Stimulated activated CD4-positive, alpha-beta T cell treated with anti-CD3 and anti-CD28 coated beads, Interleukin-12 subunit alpha, Interleukin-12 subunit beta, amount 100 ng/mL, for 4 hours (primary cell): ENCODE measurements around the gene TRIO.

Experiments
- DNase-seq: peaks from one replicate; pipeline ENCODE4 v3.0.0-alpha.2; 2020

The TRIO gene

DNA sequence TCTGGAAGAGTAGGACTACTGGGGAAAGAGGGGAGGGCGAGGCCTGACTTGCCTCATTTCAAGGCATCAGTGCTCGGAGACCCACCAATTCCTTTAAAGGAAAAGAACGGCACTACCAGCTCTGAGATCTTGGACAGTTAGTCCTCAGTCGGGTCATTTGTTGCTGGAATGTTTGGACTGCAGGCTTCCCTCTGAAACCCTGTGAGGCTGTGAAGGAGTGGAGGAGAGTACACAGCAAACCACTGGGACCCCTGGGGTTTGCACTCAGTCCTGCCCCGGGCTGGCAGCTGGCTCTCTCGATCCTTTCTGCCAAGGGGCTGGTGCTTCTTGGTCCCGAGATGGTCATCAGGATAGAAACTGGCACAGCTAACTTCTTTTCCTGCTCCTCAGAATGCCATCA is 194.5 kb downstream of the TRIO start:
- DNase-seq: no peak

DNA sequence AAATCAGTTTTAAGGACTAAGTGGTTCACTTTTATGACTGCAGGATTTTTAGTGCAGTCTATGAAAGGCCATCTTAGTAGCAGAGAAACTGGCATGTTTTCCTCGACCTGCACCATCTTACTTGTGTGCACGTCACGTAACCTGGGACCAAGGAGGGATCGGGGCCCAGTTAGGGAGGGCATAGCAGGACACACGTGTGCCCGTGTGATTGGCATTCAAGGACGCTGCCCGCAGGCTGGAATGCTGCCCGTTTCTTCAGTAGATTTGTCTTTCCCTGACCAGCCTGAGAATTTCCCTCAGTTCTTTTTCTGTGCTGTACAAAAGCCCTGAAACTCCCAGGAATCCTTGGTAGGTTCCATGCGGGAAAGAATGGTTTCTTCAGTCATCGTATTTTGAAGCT is 196.3 kb downstream of the TRIO start:
- DNase-seq: no peak

DNA sequence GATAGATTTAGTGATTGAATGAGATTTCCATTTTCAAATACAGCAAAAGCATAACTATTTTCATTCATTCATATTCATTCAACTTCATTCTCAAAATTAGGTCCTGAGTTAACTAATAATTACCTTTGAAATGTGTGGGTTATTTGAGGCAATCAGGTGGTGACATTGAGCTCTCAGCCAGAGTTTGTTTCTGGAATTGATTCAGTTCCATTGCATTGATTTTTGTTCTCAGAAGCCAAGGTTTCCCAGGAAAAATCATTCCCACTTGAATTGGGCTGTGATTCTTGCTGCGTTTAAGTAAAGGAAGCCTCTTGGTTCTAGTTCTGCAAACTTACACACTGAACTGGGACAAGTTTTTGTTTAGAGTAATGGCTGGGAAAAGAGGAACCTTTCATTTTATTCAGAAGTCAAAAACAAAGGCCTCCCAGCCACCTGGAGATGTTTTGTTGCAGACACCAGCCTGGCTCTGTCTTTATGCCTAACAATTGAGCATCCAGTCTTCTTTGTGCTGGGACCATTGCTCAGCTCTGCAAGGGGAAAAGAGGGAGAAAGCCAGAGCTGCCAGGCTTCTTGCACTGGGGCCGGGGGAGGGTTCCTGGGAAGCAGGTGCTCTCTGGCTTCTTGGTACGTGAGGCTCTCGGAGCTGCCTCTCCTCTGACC is 198.6 kb downstream of the TRIO start:
- DNase-seq: no peak

DNA sequence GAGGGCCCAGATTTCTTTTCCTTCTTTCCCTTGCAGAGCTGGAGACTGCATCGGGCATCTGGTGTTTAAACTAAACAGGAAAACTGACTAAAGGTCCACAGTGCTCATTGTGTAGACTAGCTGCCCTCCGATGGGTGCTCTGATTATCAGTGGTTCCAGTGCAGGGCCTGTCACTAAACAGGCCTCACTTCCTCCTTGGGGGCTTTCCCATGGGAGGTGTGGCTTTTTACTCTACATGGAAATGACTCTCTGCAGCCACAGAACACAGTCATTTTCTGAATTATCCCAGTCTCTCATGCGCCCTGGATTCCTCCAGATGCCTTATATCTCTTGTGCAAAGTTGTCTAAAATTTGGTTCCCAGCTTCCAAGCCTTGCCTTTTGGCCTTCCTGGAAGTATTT is 199.2 kb downstream of the TRIO start:
- no peak for DNase-seq

DNA sequence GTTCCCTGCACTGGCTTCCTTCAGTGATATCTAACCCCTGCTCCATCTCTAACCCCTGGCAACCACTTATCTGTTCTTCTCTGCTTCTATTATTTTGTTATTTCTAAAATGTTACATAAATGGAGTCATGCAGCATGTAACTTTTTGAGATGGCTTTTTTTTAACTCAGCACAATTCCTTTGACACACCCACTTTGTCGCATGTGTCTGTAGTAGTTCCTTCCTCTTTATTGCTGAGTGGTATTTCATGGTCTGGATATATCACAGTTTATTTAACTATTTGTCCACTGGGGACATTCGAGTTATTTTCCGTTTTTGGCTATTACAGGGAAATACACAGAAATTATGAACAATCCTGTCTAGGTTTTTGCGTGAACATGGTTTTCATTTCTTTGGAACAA is 200.2 kb downstream of the TRIO start:
- no peak for DNase-seq

DNA sequence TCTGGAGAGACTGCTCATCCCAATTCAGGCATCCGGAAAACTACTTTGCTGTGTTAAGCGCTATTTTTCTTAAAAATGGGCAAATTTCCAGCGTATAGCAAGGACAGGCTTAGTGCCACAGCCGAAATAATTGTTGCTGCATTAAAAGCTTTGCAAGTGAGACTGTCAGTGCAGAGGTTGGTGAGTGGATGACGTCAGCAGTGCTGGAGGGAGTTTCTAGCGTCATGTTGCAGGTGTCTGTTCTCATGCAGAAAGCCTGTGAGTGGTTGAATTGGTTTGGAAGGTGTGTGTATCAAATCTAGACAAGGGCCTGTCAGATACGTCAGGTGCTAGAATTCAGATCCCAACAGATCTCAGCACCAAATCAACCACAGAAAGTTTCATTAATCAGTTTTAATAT is 204.4 kb downstream of the TRIO start:
- no peak for DNase-seq

DNA sequence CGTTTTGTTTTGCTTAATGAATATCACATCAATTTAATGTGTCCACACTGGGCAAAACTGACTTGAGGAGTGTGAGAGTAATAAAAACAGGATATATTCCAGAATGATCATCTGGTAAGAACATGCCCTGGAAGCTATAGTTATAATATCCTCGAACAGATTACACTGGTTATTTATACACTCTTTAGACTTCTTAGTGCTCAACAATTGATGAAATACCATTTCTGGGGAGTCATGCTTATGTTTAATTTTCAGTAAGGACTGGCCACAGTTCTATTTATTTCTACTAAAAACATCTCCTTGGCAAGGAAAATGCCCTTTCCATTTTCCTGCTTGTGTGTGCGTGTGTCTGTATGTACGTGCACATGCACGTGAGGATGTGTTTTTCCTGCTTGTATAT is 205.0 kb downstream of the TRIO start:
- no peak for DNase-seq

DNA sequence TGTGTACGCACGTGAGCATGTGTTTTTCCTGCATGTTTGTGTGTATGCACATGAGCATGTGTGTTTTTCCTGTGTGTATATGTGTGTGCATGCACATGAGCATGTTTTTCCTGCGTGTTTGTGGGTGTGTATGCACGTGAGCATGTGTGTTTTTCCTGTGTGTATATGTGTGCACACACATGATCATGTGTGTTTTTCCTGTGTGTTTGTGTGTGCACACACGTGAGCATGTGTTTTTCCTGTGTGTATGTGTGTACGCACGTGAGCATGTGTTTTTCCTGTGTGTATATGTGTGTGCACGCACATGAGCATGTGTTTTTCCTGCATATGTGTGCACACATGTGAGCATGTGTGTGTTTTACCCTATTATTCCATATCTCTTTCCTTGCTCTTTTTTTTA is 205.9 kb downstream of the TRIO start:
- DNase-seq: no peak

DNA sequence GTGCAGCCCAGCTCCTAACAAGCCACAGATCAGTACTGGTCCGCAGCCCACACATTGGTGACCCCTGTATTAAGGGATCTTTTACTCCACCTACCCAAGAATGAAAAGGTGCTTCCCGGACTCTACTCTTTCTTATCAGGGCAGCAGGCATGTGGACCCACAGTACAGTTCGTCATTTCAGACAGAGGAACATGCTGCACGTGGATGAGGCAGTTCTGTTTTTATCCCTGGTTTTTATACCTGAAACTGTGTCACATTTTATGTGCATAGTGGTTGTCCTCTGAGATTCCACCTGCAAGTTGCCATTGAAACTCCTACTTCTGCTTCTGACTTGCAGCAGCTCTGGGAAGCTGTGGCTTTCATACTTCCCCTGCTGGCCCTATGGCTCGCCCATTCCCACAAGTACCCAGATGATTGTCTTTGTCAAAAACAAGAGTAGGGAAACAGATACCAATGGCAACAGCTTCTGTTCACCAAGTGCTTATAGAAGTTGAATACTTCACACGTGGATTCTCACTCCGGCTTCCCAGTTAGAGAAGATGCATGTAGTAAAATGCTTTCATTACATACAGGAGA is 208.0 kb downstream of the TRIO start:
- no peak for DNase-seq

DNA sequence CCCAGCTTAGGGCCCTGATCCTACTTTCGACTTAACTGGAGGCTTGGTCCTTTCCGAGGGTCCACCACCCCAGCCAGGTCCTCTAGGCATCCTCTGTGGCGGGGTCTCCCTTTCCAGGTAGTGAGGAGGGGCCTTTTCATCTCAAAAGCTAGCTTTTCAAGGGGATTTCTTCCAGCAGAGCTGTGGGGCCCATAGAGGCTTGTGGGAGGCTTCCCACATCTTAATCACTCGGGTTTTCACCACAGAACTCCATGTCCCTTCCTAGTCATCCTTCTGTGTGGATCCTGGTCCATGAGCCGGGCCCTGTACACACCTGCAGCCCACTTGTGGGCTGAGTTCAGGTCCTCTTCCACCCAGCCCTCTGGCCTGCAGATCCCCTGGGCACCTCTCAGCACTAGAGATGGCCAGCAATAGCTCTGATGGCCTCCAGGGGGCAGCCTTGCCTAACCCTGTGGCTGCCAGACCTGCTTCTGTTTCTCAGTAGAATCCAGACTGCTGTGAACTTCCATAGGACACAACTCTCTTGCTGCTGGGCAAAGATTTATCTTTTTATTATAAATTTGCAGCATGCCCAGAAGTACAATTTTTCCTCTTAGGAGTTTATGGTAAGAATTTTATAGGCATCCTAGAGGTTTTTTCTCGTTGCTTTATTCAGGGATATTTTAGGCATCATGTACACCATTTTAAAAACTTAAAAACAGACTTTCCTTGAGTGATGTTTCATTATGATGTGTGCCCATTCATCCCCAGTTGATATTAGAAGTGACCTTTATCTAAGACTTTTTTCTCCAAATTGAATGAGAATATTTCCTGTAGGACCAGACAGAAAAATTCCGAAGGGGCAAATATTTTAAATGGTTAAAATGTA is 208.9 kb downstream of the TRIO start:
- DNase-seq: peak; percentile 50

DNA sequence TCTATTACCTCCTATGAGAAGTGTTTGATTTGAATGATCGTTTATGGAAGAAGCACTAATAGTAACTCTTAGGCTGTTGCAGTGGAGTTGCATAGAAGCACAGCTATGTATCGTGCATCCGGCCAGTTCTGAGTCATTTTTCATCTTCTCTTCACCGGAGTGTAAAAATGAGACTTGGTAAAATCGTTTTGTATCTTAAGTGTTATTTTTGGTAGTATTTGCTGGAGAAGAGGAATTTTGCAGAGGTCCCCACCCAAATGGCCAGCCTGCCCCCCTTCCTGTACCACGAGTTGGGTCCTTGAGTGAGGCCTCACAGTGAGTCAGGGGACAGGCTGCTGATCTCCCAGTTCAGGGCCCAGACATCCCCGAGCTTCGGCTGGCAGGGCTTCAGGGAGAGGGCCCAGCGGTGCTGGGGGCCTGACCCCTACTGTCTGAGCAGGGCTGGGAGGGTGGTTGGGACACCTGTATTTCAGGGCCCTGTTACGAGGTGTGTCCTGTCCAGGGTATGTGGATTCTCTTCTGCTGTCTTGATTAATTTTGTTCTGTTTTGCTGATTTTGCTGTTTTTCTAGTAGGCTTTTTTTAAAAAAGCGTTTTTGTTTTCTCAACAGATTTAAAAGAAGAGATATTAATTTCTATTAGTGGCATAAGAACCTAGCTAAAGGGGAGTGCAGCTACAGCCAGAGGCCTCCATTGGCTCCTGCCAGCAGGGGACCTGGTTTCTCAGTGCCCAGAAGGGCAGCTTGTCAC is 210.8 kb downstream of the TRIO start:
- DNase-seq: no peak

DNA sequence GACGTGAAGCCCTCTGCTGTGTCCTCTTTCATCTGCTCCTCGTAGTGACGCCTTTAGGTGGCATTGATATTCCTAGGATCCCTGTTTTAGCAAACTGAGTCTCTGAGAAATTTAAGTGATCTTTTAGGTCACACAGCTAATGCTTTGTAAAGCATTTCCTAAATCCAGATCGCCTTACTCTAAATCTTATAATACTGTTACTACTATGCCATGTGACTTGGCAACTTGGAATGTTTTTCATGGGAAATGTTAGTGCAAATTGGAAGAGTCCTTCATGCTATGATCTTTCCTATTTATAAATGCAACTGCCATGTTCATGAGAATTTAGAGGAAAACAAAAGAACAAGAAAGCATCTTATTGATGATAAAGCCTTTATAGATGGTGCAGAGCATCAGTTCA is 212.2 kb downstream of the TRIO start:
- no peak for DNase-seq

DNA sequence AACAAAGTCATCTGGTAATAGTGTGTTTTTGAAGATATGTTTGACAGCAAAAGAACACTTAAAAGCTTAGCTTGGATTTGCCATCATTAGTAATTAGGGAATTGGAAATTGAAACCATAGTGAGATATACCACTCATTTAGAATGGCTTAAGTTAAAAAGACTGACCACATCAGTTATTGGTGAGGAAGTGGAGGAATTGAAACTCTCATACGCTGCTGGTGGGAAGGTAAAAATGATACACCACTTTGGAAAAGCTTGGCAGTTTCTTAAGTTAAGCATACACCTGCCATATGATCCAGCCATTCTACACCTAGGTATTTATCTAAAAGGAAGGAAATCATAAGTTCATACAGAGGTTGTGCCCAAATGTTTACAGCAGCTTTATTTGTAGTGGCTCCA is 213.2 kb downstream of the TRIO start:
- DNase-seq: no peak

DNA sequence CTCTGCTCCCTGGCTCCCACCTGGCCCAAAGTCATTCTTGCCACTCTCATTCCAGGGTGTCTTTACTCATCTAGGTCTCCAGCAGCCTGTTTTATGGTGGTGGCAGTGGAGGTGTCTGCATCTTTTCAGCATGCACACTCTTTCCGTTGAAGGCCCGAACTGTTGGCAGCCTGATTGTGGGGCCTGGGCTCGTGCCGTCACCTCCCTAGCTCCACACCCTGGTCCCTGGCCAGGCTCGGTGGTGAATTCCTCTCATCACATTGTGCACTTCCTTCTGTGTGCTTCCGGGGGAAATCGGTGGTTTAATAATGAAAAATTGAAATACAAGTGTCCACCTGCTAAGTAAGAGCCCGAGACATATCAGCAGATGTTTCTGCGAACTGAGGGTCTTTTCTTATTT is 214.3 kb downstream of the TRIO start:
- no peak for DNase-seq

DNA sequence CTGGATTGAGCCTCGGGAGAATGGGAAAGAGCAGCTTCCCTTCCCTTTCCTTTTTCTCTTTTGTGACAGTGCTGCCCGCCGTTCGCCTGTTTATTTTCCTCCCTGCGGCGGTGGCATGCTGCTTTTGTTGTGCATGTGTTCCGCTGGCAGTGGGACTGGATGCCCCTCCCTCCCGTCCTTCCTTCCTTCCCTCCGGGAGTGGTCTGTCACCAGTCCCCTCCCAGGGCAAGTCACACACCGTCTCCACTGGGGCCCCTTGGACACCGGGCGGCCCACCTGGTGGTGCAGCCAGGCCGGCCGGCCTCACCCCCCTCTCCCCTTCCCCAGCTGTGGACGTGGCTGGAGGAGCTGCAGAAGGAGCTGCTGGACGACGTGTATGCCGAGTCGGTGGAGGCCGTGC is 214.7 kb downstream of the TRIO start:
- no peak for DNase-seq

DNA sequence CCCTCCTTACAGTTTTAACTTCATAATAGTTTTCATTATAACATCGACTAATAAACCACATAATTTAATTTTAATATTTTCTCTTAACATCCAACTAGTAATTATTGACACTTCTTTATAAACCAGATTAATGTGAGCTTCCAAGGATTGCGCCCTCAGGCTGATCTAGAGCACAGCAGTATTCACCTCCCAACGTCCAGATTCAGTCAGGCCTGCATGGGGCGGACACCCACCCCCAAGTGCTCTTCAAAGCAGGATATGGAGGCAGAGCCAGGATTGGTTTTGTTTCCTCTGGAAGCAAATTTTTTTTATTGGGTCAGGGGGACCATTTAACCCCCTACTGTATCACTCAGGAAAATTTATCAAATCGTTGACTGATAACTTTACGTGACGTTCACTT is 215.4 kb downstream of the TRIO start:
- no peak for DNase-seq

DNA sequence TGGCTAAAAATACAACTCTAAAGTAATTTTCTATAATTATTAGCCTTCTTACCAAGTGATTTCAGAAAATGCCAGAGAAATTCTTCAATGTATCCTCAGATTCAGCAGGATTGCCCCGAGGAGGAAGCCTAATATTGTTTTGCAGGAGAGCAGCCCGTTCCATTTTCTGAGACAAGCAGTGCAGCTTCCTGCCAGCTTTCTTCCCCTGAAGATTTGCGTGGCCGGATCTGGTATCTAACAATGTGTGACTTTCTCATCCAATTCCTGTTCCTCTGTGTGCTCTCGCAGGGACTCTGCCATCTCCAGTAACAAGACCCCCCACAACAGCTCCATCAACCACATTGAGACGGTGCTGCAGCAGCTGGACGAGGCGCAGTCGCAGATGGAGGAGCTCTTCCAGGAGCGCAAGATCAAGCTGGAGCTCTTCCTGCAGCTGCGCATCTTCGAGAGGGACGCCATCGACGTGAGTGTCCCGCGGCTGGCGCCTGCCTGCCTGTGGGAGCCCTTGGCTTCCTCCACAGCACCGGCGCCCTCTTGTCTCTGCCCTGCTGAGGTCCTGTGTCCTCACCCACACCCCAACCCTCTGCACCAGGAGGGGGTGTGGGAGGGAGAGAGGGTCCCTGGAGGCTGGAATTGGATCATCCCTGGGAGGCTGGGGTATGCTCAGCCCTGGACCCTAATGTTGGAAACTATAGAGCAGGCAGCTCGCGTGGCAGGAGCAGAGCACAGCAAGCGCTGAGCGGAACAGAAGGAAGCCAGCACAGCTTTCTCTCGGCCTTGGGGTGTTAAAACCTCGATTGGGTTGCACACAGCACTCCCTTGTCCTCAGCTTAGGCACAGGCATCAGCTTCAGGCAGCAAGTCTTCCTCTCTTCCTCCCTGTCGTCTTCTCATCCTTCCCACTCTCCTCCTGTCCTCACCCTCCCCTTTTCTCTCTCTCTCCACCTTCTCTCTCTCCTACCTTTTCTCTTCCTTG is 216.2 kb downstream of the TRIO start:
- DNase-seq: no peak

DNA sequence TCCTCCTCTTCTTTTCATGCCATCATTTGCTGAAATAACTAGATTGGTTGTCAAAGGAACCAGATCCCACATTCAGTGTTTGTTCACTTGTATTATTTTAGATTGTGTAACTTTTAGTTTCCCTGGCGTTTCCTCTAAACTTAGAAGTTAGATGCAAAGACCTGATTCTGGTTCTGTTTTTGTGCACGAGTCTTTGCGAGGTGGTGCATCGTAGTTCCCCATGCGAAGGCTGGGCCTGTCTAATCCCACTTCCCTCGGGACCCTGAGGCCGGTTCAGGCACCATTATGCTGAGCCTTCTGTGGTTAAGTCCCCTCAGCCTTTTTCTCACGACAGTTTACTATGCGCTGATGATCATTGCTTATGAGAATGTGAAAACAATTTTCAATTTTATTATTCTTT is 219.3 kb downstream of the TRIO start:
- no peak for DNase-seq

DNA sequence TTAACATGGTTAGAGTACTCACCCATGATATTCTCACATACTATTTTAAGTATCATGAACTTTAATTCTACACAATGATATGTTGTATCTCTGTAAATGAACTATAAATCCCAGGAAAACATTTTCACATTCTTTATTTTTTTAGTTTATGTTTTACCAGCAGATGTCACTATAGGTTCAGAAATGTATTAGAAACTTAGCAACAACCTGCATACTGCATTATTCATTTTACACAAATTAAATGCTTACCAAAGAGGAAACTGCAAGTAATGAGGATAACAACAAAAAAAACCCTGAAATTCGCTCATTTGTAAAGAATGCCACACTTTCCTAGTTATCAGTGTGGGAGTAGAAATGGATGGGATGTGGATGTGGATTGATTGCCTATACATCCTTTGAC is 221.0 kb downstream of the TRIO start:
- no peak for DNase-seq

DNA sequence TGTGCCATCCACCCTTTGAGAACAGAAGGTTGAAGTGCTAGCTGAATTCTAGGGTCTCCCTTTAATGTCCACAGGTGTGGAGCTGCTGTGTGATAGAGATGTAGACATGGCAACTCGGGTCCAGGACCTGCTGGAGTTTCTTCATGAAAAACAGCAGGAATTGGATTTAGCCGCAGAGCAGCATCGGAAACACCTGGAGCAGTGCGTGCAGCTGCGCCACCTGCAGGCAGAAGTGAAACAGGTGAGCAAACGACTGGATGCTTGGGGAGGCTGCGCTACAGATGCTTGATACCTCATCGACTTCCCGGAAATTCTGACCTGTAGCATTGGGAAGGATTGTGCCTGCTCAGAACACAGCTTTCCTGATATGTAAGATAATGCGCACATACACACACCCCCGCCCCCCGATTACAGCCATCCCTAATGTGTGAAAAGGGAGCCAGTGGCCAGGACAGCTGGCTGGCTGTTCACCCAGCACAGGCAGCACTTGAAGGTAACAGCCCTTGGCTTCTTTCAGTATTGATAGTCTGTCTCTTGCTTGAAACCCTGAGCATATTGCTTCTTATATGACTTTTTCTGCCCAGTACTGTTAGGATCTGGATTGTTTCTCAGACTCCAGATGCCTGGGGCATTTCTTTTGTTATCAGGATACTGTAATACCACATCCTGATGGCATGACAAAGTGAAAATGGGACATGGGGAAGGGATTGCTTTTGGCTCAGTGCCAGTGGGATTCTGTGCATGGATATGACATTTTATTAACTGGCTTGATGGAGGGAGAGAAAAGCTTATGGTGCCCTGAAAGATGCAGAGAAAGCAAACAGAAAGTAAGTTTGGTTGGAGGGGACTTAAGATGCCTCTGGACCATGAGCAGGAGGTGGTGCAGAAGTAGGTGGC is 221.7 kb downstream of the TRIO start:
- peak; percentile 5 for DNase-seq

DNA sequence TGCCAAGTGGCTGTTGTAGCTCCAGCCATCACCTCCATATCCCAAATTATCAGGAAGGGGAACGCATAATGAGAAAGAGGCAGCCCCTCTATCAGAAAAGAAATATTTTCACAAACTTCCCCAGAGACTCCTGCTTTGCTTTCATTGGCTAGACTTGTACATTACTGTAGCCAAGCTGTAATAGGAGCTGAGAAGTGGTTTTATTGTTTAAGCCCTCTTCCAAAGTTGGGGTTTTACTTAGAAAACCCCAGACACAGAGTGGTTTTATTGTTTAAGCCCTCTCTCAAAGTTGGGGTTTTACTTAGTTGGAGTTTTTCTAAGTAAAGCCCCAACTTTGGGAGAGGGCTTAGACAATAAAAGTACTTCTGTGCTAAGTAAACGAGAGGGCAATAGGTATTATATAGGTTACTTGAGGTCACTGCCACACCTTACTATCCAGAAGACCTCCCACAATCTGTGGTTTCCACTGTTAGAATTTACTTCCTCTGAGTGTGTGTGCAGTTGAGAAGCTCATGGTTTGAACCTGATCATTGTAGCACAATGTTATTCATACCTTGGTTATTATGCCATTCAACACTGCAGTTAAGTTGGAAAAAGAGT is 222.8 kb downstream of the TRIO start:
- DNase-seq: no peak
